ENCODE results near the gene APOBEC3H. TPM values are rescaled to one million over a fixed set of nuclear protein-coding genes. Genes with fewer than 3 reads are reported as not detected.
A peak's percentile ranks its signal among the peaks of the same experiment; 100 is the strongest.

Gene APOBEC3H
- total RNA-seq, 1 experiment from 2014 or later: not detected

GRCh38 chr22:39134366-39135091, 37.5 kb downstream of the APOBEC3H start:
- Histone ChIP-seq H3K4me3 (ENCODE audit: low read depth, low read length) (no peak overlapping the region), H3K36me3 (ENCODE audit: control insufficient read depth, insufficient read depth, low read length) (no peaks in the 10 kb centered on the region), H3K4me1 (peaks cover 14% of the 10 kb centered on the region), H3K9me3 (no peaks in the 10 kb centered on the region), H3K27me3 (replicated peaks; ENCODE audit: control insufficient read depth, insufficient read depth, low read length) (no peaks in the 10 kb centered on the region)
- intact Hi-C loops (cut with micrococcal nuclease; ENCODE audit: unreplicated experiment): no loop called here
- H3K27ac Mint-ChIP-seq (ENCODE audit: unreplicated experiment): no peak overlapping the region
- ChIA-PET POLR2A (no interaction called here), CTCF (interaction anchor here (1.0 to 1.4 kb wide), 4 partner anchors 16 to 366 kb away, joined by 3 to 5 read pairs (median 4); no protein-coding TSS in a partner anchor)
- DNase-seq: no peak
- H3K27me3 Mint-ChIP-seq (ENCODE audit: insufficient read depth, unreplicated experiment): no peaks in the 10 kb centered on the region
- BruUV-seq (replicated peaks): no TSS peak
- TF ChIP-seq CTCF (IDR thresholded peaks at IDR 0.05; ENCODE audit: insufficient read depth in 1 of 2, low read depth in 1 of 2, low read length in 1 of 2, severe bottlenecking in 1 of 2, unreplicated experiment in 1 of 2): no peak
- H3K4me3 Mint-ChIP-seq (ENCODE audit: unreplicated experiment): no peak overlapping the region
- H3K36me3 Mint-ChIP-seq (ENCODE audit: insufficient read depth, unreplicated experiment): no peaks in the 10 kb centered on the region
- H3K4me1 Mint-ChIP-seq (ENCODE audit: low read depth, unreplicated experiment): peaks cover 7% of the 10 kb centered on the region
- no peaks in the 10 kb centered on the region for H3K9me3 Mint-ChIP-seq (ENCODE audit: unreplicated experiment)

- Mint-ChIP-seq H3K36me3 (ENCODE audit: insufficient read depth, unreplicated experiment) (no peaks in the 10 kb centered on the region), H3K27ac (ENCODE audit: unreplicated experiment) (no peak overlapping the region), H3K4me1 (ENCODE audit: low read depth, unreplicated experiment) (peaks cover 7% of the 10 kb centered on the region), H3K9me3 (ENCODE audit: unreplicated experiment) (no peaks in the 10 kb centered on the region), H3K27me3 (ENCODE audit: insufficient read depth, unreplicated experiment) (no peaks in the 10 kb centered on the region), H3K4me3 (ENCODE audit: unreplicated experiment) (no peak overlapping the region)
- POLR2A ChIA-PET: interaction anchor here (0.7 to 0.9 kb wide), 2 partner anchors 306 to 385 kb away, joined by 3 to 10 read pairs; partner anchors contain the start of gene ATF4
- Histone ChIP-seq H3K4me1 (peaks cover 13% of the 10 kb centered on the region), H3K4me3 (ENCODE audit: low read depth, low read length) (no peak overlapping the region), H3K36me3 (ENCODE audit: control insufficient read depth, insufficient read depth, low read length) (no peaks in the 10 kb centered on the region), H3K27me3 (replicated peaks; ENCODE audit: control insufficient read depth, insufficient read depth, low read length) (no peaks in the 10 kb centered on the region), H3K9me3 (no peaks in the 10 kb centered on the region)
- intact Hi-C loops (cut with micrococcal nuclease; ENCODE audit: unreplicated experiment): no loop called here
- BruUV-seq (replicated peaks): no TSS peak
- peak; percentile 68 to 81 for DNase-seq
- CTCF ChIA-PET: interaction anchor here (0.6 to 1.4 kb wide), 11 partner anchors 11 to 366 kb away, joined by 3 to 6 read pairs (median 4); partner anchors contain the start of gene RPL3
- peak; percentile 76 to 83 for TF ChIP-seq CTCF (IDR thresholded peaks at IDR 0.05; ENCODE audit: insufficient read depth in 1 of 2, low read depth in 1 of 2, low read length in 1 of 2, severe bottlenecking in 1 of 2, unreplicated experiment in 1 of 2)
Observed at GRCh38 chr22:39135092-39135896, 38.2 kb downstream of the APOBEC3H start.

GRCh38 chr22:39136317-39136716, 39.3 kb downstream of the APOBEC3H start:
- Mint-ChIP-seq H3K36me3 (ENCODE audit: insufficient read depth, unreplicated experiment) (no peaks in the 10 kb centered on the region), H3K9me3 (ENCODE audit: unreplicated experiment) (no peaks in the 10 kb centered on the region), H3K27me3 (ENCODE audit: insufficient read depth, unreplicated experiment) (no peaks in the 10 kb centered on the region), H3K4me3 (ENCODE audit: unreplicated experiment) (no peak overlapping the region), H3K4me1 (ENCODE audit: low read depth, unreplicated experiment) (no peaks in the 10 kb centered on the region), H3K27ac (ENCODE audit: unreplicated experiment) (no peak overlapping the region)
- Histone ChIP-seq H3K4me3 (ENCODE audit: low read depth, low read length) (no peak overlapping the region), H3K36me3 (ENCODE audit: control insufficient read depth, insufficient read depth, low read length) (no peaks in the 10 kb centered on the region), H3K4me1 (peaks cover 3% of the 10 kb centered on the region), H3K27me3 (replicated peaks; ENCODE audit: control insufficient read depth, insufficient read depth, low read length) (no peaks in the 10 kb centered on the region), H3K9me3 (no peaks in the 10 kb centered on the region)
- no TSS peak for BruUV-seq (replicated peaks)
- intact Hi-C loops (cut with micrococcal nuclease; ENCODE audit: unreplicated experiment): no loop called here
- TF ChIP-seq CTCF (IDR thresholded peaks at IDR 0.05; ENCODE audit: insufficient read depth in 1 of 2, low read depth in 1 of 2, low read length in 1 of 2, severe bottlenecking in 1 of 2, unreplicated experiment in 1 of 2): no peak
- POLR2A ChIA-PET: no interaction called here
- CTCF ChIA-PET: interaction anchor here (1.2 to 1.3 kb wide), 2 partner anchors 12 to 15 kb away, joined by 3 to 6 read pairs; no protein-coding TSS in a partner anchor
- DNase-seq: no peak

Measured in Caco-2 (cell line).